HEK293 (cell line): Measurements from ENCODE around the gene TAF6L.

ENCODE experiments used
- CTCF ChIA-PET: fragments of 350-600 bp; formaldehyde crosslinking; extraction: SDS; loops from one replicate; lab custom pipeline; 2021; ENCODE audit warnings: antibody characterized with exemption; lab: Yijun Ruan, JAX
- POLR2A ChIA-PET: fragments of 300-600 bp; formaldehyde crosslinking; extraction: SDS; loops from one replicate; lab custom pipeline; 2020; ENCODE audit warnings: antibody characterized with exemption, inconsistent platforms; lab: Yijun Ruan, JAX
- H3K27ac ChIP-seq: fragments of 200-500 bp; sonication (Bioruptor generic); 2 replicates; pipeline ENCODE4 v1.5.1; 2014; ENCODE audit warnings: low read depth, low read length, control low read depth, inconsistent platforms; ENCODE audit errors: extremely low read depth
- H3K36me3 ChIP-seq, 2 experiments: fragments of 200-500 bp in 1 of 2; sonication (Bioruptor generic) in 1 of 2; 1 replicate in 1 of 2; 2 replicates in 1 of 2; pipeline ENCODE4 v1.5.1; 2014 to 2017; ENCODE audit warnings: inconsistent platforms in 2 of 2, low read length in 2 of 2; ENCODE audit not compliant: control insufficient read depth in 2 of 2, insufficient read depth in 1 of 2
- H3K4me1 ChIP-seq: fragments of 200-500 bp; sonication (Bioruptor generic); 2 replicates; pipeline ENCODE4 v1.5.1; 2014; ENCODE audit warnings: mild to moderate bottlenecking, low read length, inconsistent platforms; ENCODE audit not compliant: control insufficient read depth, insufficient read depth
- H3K4me3 ChIP-seq: 2 replicates; pipeline ENCODE4 v1.5.1; 2011; ENCODE audit warnings: low read depth, mild to moderate bottlenecking, control low read depth, low read length, moderate library complexity
- H3K9me3 ChIP-seq: fragments of 200-500 bp; sonication (Bioruptor generic); 2 replicates; pipeline ENCODE4 v1.5.1; 2014; ENCODE audit warnings: low read depth, low read length, inconsistent platforms; ENCODE audit not compliant: control insufficient read depth, insufficient read depth
- INSM2 ChIP-seq: fragments of 450-650 bp; formaldehyde crosslinking; IDR thresholded peaks from 2 replicates; pipeline ENCODE4 v1.5.1; 2016; ENCODE audit warnings: missing biosample characterization, missing genetic modification characterization
- KLF1 ChIP-seq: fragments of 450-650 bp; formaldehyde crosslinking; IDR thresholded peaks from 2 replicates; pipeline ENCODE4 v1.5.1; 2016; ENCODE audit warnings: missing biosample characterization, missing genetic modification characterization
- PATZ1 ChIP-seq: fragments of 450-650 bp; formaldehyde crosslinking; IDR thresholded peaks from 2 replicates; pipeline ENCODE4 v1.5.1; 2016; ENCODE audit warnings: missing biosample characterization, missing genetic modification characterization
- TRIM28 ChIP-seq: IDR thresholded peaks from 2 replicates; pipeline ENCODE4 v1.6.1; 2011; ENCODE audit warnings: low read length, control low read depth, borderline replicate concordance
- YY2 ChIP-seq: fragments of 450-650 bp; formaldehyde crosslinking; IDR thresholded peaks from 2 replicates; pipeline ENCODE4 v1.5.1; 2016; ENCODE audit warnings: missing biosample characterization, missing genetic modification characterization
- ZBTB20 ChIP-seq: fragments of 450-650 bp; formaldehyde crosslinking; IDR thresholded peaks from 2 replicates; pipeline ENCODE4 v1.5.1; 2016; ENCODE audit warnings: missing biosample characterization, missing genetic modification characterization
- ZIC2 ChIP-seq: fragments of 450-650 bp; formaldehyde crosslinking; IDR thresholded peaks from 2 replicates; pipeline ENCODE4 v1.5.1; 2016; ENCODE audit warnings: missing biosample characterization, missing genetic modification characterization
- ZNF18 ChIP-seq: fragments of 450-650 bp; formaldehyde crosslinking; IDR thresholded peaks from 2 replicates; pipeline ENCODE4 v1.5.1; 2016; ENCODE audit warnings: missing biosample characterization, missing genetic modification characterization
- ZNF248 ChIP-seq: fragments of 450-650 bp; formaldehyde crosslinking; IDR thresholded peaks from 2 replicates; pipeline ENCODE4 v1.5.1; 2017; ENCODE audit warnings: missing biosample characterization, missing genetic modification characterization
- ZNF274 ChIP-seq, 2 experiments: fragments of 200-500 bp in 1 of 2; fragments of 450-650 bp in 1 of 2; sonication (Bioruptor generic) in 1 of 2; formaldehyde crosslinking in 1 of 2; IDR thresholded peaks; 2 replicates each; pipeline versions ENCODE4 v1.5.1 to v1.6.1; 2014 to 2016; ENCODE audit warnings: borderline replicate concordance in 1 of 2, inconsistent platforms in 1 of 2, low read length in 1 of 2, missing biosample characterization in 1 of 2, missing genetic modification characterization in 1 of 2
- ZNF341 ChIP-seq: fragments of 450-650 bp; formaldehyde crosslinking; IDR thresholded peaks from 2 replicates; pipeline ENCODE4; 2016; ENCODE audit warnings: low read depth, missing biosample characterization, missing genetic modification characterization
- ZNF37A ChIP-seq: fragments of 450-650 bp; IDR thresholded peaks from 2 replicates; pipeline ENCODE4 v1.5.1; 2018; ENCODE audit warnings: missing biosample characterization, missing genetic modification characterization
- ZNF398 ChIP-seq: fragments of 450-650 bp; formaldehyde crosslinking; IDR thresholded peaks from 2 replicates; pipeline ENCODE4 v1.5.1; 2017; ENCODE audit warnings: missing biosample characterization, missing genetic modification characterization
- ZNF473 ChIP-seq: fragments of 450-650 bp; formaldehyde crosslinking; IDR thresholded peaks from 2 replicates; pipeline ENCODE4 v1.5.1; 2017; ENCODE audit warnings: missing biosample characterization, missing genetic modification characterization
- ZNF513 ChIP-seq: fragments of 450-650 bp; IDR thresholded peaks from 2 replicates; pipeline ENCODE4 v1.5.1; 2018; ENCODE audit warnings: missing biosample characterization, missing genetic modification characterization
- ZNF514 ChIP-seq: fragments of 450-650 bp; formaldehyde crosslinking; IDR thresholded peaks from 2 replicates; pipeline ENCODE4 v1.5.1; 2016; ENCODE audit warnings: missing biosample characterization, missing genetic modification characterization
- ZNF530 ChIP-seq: fragments of 450-650 bp; formaldehyde crosslinking; IDR thresholded peaks from 2 replicates; pipeline ENCODE4 v1.5.1; 2016; ENCODE audit warnings: low read depth, missing biosample characterization, missing genetic modification characterization
- ZNF571 ChIP-seq: fragments of 450-650 bp; formaldehyde crosslinking; IDR thresholded peaks from 2 replicates; pipeline ENCODE4 v1.5.0; 2017; ENCODE audit warnings: missing biosample characterization, missing genetic modification characterization
- ZNF580 ChIP-seq: fragments of 450-650 bp; formaldehyde crosslinking; IDR thresholded peaks from 2 replicates; pipeline ENCODE4 v1.5.1; 2016; ENCODE audit warnings: missing biosample characterization, missing genetic modification characterization
- ZNF629 ChIP-seq: fragments of 450-650 bp; formaldehyde crosslinking; IDR thresholded peaks from 2 replicates; pipeline ENCODE4 v1.5.1; 2017; ENCODE audit warnings: missing biosample characterization, missing genetic modification characterization
- ZNF645 ChIP-seq: fragments of 450-650 bp; formaldehyde crosslinking; IDR thresholded peaks from 2 replicates; pipeline ENCODE4; 2016; ENCODE audit warnings: missing biosample characterization, missing genetic modification characterization
- ZNF768 ChIP-seq: fragments of 450-650 bp; formaldehyde crosslinking; IDR thresholded peaks from 2 replicates; pipeline ENCODE4 v1.5.1; 2018; ENCODE audit warnings: missing biosample characterization, mild to moderate bottlenecking, missing genetic modification characterization
- ZNF843 ChIP-seq: fragments of 450-650 bp; formaldehyde crosslinking; IDR thresholded peaks from 2 replicates; pipeline ENCODE4 v1.5.1; 2016; ENCODE audit warnings: missing biosample characterization, missing genetic modification characterization
- ZSCAN18 ChIP-seq: fragments of 450-650 bp; formaldehyde crosslinking; IDR thresholded peaks from 2 replicates; pipeline ENCODE4 v1.5.1; 2016; ENCODE audit warnings: missing biosample characterization, missing genetic modification characterization
- ZXDB ChIP-seq: fragments of 450-650 bp; formaldehyde crosslinking; IDR thresholded peaks from 2 replicates; pipeline ENCODE4 v1.5.1; 2016; ENCODE audit warnings: missing biosample characterization, missing genetic modification characterization

TAF6L gene

GRCh38 chr11:62726156-62726914 lies 44.9 kb upstream of the TAF6L start:
- Histone ChIP-seq H3K9me3 (no peaks in the 10 kb centered on the region), H3K4me1 (peaks cover 4% of the 10 kb centered on the region; the same call in 1 of the 2 replicates), H3K27ac (peak overlapping the region; percentile 98), H3K36me3 (peaks cover 11 to 58% of the 10 kb centered on the region in 2 experiments; a peak in 2 of 3 replicates), H3K4me3 (peak overlapping the region; percentile 93)
- POLR2A ChIA-PET = interaction anchor here (0.5 to 10.0 kb wide), 26 partner anchors 8 to 388 kb away, joined by 3 to 137 read pairs (median 13); partner anchors contain the start of genes BSCL2, C11orf98, CSKMT and EEF1G
- CTCF ChIA-PET = interaction anchor here (0.7 kb wide), 1 partner anchor 27 kb away, joined by 3 read pairs; the partner anchor contains the start of gene ZBTB3
- TF ChIP-seq ZNF768 (tag by site-specific recombination) = no peak
- TF ChIP-seq ZNF341 (tag by site-specific recombination) = no peak
- TF ChIP-seq ZNF37A (tag by site-specific recombination) = no peak
- TF ChIP-seq ZNF513 (tag by site-specific recombination) = peak; percentile 75
- no peak for TF ChIP-seq ZIC2
- TF ChIP-seq PATZ1 = no peak
- no peak for TF ChIP-seq INSM2 (tag by site-specific recombination)
- no peak for TF ChIP-seq TRIM28
- TF ChIP-seq ZBTB20 (tag by site-specific recombination) = no peak
- no peak for TF ChIP-seq ZNF843
- no peak for TF ChIP-seq KLF1 (tag by site-specific recombination)
- no peak for TF ChIP-seq ZNF18 (tag by site-specific recombination)
- TF ChIP-seq ZNF248 (tag by site-specific recombination) = no peak
- TF ChIP-seq ZNF274 (IDR thresholded peaks at IDR 0.05; ENCODE audit: low read length) = no peak
- TF ChIP-seq ZNF274 (tag by site-specific recombination; IDR thresholded peaks at IDR 0.05; ENCODE audit: borderline replicate concordance) = no peak
- no peak for TF ChIP-seq ZNF398 (tag by site-specific recombination)
- no peak for TF ChIP-seq ZSCAN18 (tag by site-specific recombination)
- no peak for TF ChIP-seq ZNF629 (tag by site-specific recombination)
- no peak for TF ChIP-seq ZNF580
- TF ChIP-seq ZNF645 (tag by site-specific recombination) = 0 out of 2 replicates have a peak, but pooled peaks have one; percentile 21
- peak; percentile 43; the same call in 1 of the 2 replicates for TF ChIP-seq ZXDB (tag by site-specific recombination)
- TF ChIP-seq ZNF530 (tag by site-specific recombination) = no peak
- TF ChIP-seq ZNF473 (tag by site-specific recombination) = no peak
- no peak for TF ChIP-seq ZNF571 (tag by site-specific recombination)
- TF ChIP-seq YY2 (tag by site-specific recombination) = peak; percentile 39; the same call in 1 of the 2 replicates
- no peak for TF ChIP-seq ZNF514
